ENCODE data around the gene FRMD1. TPM values are rescaled to one million over a fixed set of nuclear protein-coding genes. Genes with fewer than 3 reads are reported as not detected.

Gene FRMD1
- total RNA-seq, 1 experiment from 2014 or later, result 0.57 TPM

DNA sequence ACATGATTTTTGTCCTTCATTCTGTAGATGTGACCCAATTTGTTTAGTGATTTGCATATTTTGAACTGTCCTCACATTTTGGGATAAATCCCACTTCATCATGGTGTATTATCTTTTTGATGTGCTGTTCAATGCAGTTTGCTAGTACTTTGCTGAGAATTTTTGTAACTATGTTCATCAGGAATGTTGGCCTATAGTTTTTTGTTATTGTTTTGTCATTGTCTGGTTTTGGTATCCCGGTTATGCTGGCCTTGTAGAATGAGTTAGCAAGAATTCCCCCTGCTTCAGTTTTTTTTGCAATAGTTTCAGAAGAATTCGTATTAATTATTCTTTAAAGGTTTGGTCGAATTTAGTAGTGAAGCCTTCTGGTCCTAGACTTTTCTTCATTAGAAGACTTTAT is 69.7 kb downstream of the FRMD1 start:
- Mint-ChIP-seq H3K27ac (no peak overlapping the region), H3K9me3 (peaks cover 55% of the 10 kb centered on the region), H3K27me3 (ENCODE audit: low read depth) (no peaks in the 10 kb centered on the region), H3K4me1 (no peaks in the 10 kb centered on the region), H3K4me3 (no peak overlapping the region), H3K36me3 (peaks cover 19% of the 10 kb centered on the region)
- ChIA-PET POLR2A (no interaction called here), CTCF (no interaction called here)
- TF ChIP-seq, protein P1, sequence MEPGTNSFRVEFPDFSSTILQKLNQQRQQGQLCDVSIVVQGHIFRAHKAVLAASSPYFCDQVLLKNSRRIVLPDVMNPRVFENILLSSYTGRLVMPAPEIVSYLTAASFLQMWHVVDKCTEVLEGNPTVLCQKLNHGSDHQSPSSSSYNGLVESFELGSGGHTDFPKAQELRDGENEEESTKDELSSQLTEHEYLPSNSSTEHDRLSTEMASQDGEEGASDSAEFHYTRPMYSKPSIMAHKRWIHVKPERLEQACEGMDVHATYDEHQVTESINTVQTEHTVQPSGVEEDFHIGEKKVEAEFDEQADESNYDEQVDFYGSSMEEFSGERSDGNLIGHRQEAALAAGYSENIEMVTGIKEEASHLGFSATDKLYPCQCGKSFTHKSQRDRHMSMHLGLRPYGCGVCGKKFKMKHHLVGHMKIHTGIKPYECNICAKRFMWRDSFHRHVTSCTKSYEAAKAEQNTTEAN (CRISPR knock-in tag; IDR thresholded peaks at IDR 0.05), result no peak
- TF ChIP-seq, protein P2, sequence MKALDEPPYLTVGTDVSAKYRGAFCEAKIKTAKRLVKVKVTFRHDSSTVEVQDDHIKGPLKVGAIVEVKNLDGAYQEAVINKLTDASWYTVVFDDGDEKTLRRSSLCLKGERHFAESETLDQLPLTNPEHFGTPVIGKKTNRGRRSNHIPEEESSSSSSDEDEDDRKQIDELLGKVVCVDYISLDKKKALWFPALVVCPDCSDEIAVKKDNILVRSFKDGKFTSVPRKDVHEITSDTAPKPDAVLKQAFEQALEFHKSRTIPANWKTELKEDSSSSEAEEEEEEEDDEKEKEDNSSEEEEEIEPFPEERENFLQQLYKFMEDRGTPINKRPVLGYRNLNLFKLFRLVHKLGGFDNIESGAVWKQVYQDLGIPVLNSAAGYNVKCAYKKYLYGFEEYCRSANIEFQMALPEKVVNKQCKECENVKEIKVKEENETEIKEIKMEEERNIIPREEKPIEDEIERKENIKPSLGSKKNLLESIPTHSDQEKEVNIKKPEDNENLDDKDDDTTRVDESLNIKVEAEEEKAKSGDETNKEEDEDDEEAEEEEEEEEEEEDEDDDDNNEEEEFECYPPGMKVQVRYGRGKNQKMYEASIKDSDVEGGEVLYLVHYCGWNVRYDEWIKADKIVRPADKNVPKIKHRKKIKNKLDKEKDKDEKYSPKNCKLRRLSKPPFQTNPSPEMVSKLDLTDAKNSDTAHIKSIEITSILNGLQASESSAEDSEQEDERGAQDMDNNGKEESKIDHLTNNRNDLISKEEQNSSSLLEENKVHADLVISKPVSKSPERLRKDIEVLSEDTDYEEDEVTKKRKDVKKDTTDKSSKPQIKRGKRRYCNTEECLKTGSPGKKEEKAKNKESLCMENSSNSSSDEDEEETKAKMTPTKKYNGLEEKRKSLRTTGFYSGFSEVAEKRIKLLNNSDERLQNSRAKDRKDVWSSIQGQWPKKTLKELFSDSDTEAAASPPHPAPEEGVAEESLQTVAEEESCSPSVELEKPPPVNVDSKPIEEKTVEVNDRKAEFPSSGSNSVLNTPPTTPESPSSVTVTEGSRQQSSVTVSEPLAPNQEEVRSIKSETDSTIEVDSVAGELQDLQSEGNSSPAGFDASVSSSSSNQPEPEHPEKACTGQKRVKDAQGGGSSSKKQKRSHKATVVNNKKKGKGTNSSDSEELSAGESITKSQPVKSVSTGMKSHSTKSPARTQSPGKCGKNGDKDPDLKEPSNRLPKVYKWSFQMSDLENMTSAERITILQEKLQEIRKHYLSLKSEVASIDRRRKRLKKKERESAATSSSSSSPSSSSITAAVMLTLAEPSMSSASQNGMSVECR (CRISPR knock-in tag; IDR thresholded peaks at IDR 0.05; ENCODE audit: borderline replicate concordance), result no peak
- no peak for TF ChIP-seq ZNF671 (CRISPR knock-in tag; IDR thresholded peaks at IDR 0.05)
- no peak for TF ChIP-seq CREM (CRISPR knock-in tag; IDR thresholded peaks at IDR 0.05)
- TF ChIP-seq ZNF232 (CRISPR knock-in tag; IDR thresholded peaks at IDR 0.05), result no peak
- TF ChIP-seq, protein P3, sequence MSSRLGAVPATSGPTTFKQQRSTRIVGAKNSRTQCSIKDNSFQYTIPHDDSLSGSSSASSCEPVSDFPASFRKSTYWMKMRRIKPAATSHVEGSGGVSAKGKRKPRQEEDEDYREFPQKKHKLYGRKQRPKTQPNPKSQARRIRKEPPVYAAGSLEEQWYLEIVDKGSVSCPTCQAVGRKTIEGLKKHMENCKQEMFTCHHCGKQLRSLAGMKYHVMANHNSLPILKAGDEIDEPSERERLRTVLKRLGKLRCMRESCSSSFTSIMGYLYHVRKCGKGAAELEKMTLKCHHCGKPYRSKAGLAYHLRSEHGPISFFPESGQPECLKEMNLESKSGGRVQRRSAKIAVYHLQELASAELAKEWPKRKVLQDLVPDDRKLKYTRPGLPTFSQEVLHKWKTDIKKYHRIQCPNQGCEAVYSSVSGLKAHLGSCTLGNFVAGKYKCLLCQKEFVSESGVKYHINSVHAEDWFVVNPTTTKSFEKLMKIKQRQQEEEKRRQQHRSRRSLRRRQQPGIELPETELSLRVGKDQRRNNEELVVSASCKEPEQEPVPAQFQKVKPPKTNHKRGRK (CRISPR knock-in tag; IDR thresholded peaks at IDR 0.05; ENCODE audit: borderline replicate concordance), result no peak
- TF ChIP-seq, protein P4, sequence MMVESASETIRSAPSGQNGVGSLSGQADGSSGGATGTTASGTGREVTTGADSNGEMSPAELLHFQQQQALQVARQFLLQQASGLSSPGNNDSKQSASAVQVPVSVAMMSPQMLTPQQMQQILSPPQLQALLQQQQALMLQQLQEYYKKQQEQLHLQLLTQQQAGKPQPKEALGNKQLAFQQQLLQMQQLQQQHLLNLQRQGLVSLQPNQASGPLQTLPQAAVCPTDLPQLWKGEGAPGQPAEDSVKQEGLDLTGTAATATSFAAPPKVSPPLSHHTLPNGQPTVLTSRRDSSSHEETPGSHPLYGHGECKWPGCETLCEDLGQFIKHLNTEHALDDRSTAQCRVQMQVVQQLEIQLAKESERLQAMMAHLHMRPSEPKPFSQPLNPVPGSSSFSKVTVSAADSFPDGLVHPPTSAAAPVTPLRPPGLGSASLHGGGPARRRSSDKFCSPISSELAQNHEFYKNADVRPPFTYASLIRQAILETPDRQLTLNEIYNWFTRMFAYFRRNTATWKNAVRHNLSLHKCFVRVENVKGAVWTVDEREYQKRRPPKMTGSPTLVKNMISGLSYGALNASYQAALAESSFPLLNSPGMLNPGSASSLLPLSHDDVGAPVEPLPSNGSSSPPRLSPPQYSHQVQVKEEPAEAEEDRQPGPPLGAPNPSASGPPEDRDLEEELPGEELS (CRISPR knock-in tag; IDR thresholded peaks at IDR 0.05), result no peak
- TF ChIP-seq NFE2L1 (CRISPR knock-in tag; IDR thresholded peaks at IDR 0.05), result no peak
- TF ChIP-seq, protein P5, sequence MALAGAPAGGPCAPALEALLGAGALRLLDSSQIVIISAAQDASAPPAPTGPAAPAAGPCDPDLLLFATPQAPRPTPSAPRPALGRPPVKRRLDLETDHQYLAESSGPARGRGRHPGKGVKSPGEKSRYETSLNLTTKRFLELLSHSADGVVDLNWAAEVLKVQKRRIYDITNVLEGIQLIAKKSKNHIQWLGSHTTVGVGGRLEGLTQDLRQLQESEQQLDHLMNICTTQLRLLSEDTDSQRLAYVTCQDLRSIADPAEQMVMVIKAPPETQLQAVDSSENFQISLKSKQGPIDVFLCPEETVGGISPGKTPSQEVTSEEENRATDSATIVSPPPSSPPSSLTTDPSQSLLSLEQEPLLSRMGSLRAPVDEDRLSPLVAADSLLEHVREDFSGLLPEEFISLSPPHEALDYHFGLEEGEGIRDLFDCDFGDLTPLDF (CRISPR knock-in tag; IDR thresholded peaks at IDR 0.05), result no peak
- TF ChIP-seq, protein P6, sequence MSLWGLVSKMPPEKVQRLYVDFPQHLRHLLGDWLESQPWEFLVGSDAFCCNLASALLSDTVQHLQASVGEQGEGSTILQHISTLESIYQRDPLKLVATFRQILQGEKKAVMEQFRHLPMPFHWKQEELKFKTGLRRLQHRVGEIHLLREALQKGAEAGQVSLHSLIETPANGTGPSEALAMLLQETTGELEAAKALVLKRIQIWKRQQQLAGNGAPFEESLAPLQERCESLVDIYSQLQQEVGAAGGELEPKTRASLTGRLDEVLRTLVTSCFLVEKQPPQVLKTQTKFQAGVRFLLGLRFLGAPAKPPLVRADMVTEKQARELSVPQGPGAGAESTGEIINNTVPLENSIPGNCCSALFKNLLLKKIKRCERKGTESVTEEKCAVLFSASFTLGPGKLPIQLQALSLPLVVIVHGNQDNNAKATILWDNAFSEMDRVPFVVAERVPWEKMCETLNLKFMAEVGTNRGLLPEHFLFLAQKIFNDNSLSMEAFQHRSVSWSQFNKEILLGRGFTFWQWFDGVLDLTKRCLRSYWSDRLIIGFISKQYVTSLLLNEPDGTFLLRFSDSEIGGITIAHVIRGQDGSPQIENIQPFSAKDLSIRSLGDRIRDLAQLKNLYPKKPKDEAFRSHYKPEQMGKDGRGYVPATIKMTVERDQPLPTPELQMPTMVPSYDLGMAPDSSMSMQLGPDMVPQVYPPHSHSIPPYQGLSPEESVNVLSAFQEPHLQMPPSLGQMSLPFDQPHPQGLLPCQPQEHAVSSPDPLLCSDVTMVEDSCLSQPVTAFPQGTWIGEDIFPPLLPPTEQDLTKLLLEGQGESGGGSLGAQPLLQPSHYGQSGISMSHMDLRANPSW (CRISPR knock-in tag; conservative IDR thresholded peaks at IDR 0.05; ENCODE audit: low read depth), result no peak
- TF ChIP-seq KAT7 (CRISPR knock-in tag; IDR thresholded peaks at IDR 0.05; ENCODE audit: borderline replicate concordance), result no peak
- TF ChIP-seq, protein P7, sequence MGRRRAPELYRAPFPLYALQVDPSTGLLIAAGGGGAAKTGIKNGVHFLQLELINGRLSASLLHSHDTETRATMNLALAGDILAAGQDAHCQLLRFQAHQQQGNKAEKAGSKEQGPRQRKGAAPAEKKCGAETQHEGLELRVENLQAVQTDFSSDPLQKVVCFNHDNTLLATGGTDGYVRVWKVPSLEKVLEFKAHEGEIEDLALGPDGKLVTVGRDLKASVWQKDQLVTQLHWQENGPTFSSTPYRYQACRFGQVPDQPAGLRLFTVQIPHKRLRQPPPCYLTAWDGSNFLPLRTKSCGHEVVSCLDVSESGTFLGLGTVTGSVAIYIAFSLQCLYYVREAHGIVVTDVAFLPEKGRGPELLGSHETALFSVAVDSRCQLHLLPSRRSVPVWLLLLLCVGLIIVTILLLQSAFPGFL (CRISPR knock-in tag; IDR thresholded peaks at IDR 0.05; ENCODE audit: borderline replicate concordance), result no peak
- TF ChIP-seq ESRRA (CRISPR knock-in tag; IDR thresholded peaks at IDR 0.05; ENCODE audit: borderline replicate concordance), result no peak
- TF ChIP-seq, protein P8, sequence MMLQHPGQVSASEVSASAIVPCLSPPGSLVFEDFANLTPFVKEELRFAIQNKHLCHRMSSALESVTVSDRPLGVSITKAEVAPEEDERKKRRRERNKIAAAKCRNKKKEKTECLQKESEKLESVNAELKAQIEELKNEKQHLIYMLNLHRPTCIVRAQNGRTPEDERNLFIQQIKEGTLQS (CRISPR knock-in tag; conservative IDR thresholded peaks at IDR 0.05), result no peak
- TF ChIP-seq, protein P9, sequence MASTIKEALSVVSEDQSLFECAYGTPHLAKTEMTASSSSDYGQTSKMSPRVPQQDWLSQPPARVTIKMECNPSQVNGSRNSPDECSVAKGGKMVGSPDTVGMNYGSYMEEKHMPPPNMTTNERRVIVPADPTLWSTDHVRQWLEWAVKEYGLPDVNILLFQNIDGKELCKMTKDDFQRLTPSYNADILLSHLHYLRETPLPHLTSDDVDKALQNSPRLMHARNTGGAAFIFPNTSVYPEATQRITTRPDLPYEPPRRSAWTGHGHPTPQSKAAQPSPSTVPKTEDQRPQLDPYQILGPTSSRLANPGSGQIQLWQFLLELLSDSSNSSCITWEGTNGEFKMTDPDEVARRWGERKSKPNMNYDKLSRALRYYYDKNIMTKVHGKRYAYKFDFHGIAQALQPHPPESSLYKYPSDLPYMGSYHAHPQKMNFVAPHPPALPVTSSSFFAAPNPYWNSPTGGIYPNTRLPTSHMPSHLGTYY (CRISPR knock-in tag; IDR thresholded peaks at IDR 0.05), result no peak
- ATAC-seq (no peak), DNase-seq (ENCODE audit: low spot score) (no peak)
